Fibroblast of mammary gland (primary cell): Measurements from ENCODE around the gene FLT1.

ENCODE experiments used
- DNase-seq: peaks from one replicate; pipeline ENCODE4 v3.0.0-alpha.2; 2010; ENCODE audit warnings: low read depth
- H3K4me3 ChIP-seq: 2 replicates; pipeline ENCODE4 v1.5.1; 2011; ENCODE audit warnings: low read depth, mild to moderate bottlenecking, low read length, moderate library complexity; ENCODE audit not compliant: control insufficient read depth
- CTCF ChIP-seq: conservative IDR thresholded peaks from 2 replicates; pipeline ENCODE4 v1.5.1; 2011; ENCODE audit warnings: low read depth, low read length, inconsistent platforms; ENCODE audit not compliant: control insufficient read depth, insufficient read depth

The FLT1 gene

DNA sequence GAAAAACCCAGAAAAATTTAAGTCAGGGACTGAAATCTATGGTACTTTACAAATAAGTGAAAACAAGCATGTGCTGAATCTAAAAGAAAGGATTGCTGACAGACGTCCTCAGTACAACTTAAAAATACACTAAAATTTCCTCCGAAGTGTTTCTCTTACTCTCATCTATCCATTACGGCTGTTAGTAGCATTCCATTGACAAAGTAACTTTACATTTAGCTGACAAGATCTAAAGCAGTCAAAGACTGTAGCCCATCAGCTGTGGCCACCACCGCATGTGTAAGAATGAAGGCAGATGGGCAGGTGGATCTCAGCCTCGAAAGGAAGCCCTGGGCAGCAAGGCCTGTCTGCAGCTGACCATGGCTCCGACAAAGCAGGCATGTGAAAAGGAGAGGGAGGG is 59.0 kb downstream of the FLT1 start:
- no peak overlapping the region for H3K4me3 ChIP-seq
- no peak for DNase-seq
- no peak for TF ChIP-seq CTCF

DNA sequence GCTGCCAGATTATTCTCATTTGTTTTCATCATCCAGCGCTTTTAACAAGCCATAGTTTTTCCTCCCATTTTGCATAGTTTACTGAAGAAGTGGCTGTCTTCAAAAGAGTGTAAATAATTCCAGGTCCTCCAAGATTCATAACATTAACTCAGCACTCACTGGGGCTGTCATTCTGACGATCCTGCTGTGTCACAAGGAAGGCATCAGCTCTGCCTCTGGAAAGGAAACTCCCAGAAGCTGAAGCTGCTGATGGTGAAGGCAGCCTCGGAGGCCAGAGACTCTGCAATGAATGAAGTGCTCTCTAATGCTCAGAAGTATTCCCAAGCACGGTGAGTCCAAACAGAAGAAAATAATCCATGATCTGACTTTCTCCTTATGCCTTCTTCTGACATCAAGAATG is 60.0 kb downstream of the FLT1 start:
- no peak for TF ChIP-seq CTCF
- H3K4me3 ChIP-seq, result no peak overlapping the region
- no peak for DNase-seq

DNA sequence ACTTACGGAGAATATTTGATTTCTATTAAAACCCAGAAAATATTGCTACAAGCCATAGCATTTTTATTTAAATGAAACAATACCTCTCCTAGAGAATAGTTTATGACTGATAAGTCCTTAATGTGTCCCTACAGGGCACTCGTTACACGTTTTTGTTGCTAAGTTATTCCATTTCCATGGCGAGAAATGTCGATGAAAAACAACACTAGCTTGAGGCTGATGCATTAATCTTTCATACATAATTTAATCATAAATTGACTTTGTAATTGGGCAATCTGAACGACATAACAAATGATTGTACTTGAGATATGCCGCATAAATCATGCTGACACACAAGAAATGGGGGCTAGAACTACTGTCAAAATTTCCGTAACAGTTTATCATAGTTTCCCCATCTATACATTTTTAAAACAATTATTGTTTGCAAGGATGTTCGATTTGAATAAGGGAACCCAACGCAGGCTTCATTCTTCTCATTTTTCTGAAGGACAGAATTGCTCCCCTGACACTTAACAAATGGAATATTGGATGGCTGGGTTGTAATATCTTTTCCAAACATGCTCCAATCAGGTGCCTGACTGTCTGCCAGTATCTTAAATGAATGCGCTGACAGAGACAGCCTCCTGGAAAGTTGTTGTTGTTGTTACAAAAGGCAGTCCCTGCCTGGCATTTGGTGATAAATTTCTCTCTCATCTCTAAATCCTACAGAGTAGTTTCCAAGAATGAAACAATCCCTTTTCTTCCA is 61.9 kb downstream of the FLT1 start:
- no peak for TF ChIP-seq CTCF
- H3K4me3 ChIP-seq, result no peak overlapping the region
- DNase-seq, result no peak

GRCh38 chr13:28429685-28430290 is 65.1 kb downstream of the FLT1 start:
- TF ChIP-seq CTCF, result no peak
- no peak for DNase-seq
- H3K4me3 ChIP-seq, result no peak overlapping the region

DNA sequence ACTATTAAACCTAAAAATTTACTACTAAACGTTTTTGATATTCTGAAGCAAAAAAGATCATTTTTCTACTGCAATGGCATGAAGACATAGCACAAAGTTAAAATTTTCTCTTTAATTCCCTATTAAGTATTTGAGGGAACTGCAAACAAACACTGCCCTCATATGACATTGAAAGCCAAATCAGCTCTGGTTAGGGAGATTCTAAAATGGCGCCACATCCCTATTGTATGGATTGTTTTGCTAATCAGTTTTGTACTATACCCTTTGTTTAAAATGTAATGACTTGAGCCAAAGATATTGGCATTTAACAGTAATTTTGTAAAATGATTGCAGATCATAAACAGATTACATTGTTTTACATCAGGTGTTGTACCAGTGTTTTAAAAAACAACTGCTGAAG is 65.8 kb downstream of the FLT1 start:
- no peak for TF ChIP-seq CTCF
- DNase-seq, result no peak
- no peak overlapping the region for H3K4me3 ChIP-seq

- no peak for DNase-seq
- no peak overlapping the region for H3K4me3 ChIP-seq
- no peak for TF ChIP-seq CTCF
These were observed 68.5 kb downstream of the FLT1 start for GRCh38 chr13:28426381-28426780.
